GM12874 (cell line): ENCODE measurements around the gene CTNND2.

Experiments
- CTCF ChIP-seq: IDR thresholded peaks from 2 replicates; pipeline ENCODE4 v1.5.1; 2011; ENCODE audit warnings: low read depth, mild to moderate bottlenecking, control low read depth, low read length, moderate library complexity; ENCODE audit not compliant: insufficient read depth

Gene CTNND2

GRCh38 chr5:10958728-10959127 lies 945.5 kb downstream of the CTNND2 start:
- no peak for TF ChIP-seq CTCF

- TF ChIP-seq CTCF = no peak
These were observed 954.2 kb downstream of the CTNND2 start for GRCh38 chr5:10949856-10950630.

- no peak for TF ChIP-seq CTCF
These were observed 958.2 kb downstream of the CTNND2 start for GRCh38 chr5:10946050-10946449.

GRCh38 chr5:10941900-10942299 lies 962.3 kb downstream of the CTNND2 start:
- TF ChIP-seq CTCF = no peak

GRCh38 chr5:10936081-10936855 lies 968.0 kb downstream of the CTNND2 start:
- TF ChIP-seq CTCF = no peak

GRCh38 chr5:10935536-10935935 lies 968.7 kb downstream of the CTNND2 start:
- no peak for TF ChIP-seq CTCF

GRCh38 chr5:10934783-10935355 lies 969.4 kb downstream of the CTNND2 start:
- no peak for TF ChIP-seq CTCF
